Mesenteric fat pad (tissue), 1 donor: ENCODE results near the gene NEK6. TPM values are rescaled to one million over a fixed set of nuclear protein-coding genes. Genes with fewer than 3 reads are reported as not detected.
A peak's percentile ranks its signal among the peaks of the same experiment; 100 is the strongest.

ENCODE experiments used
- DNase-seq: peaks from one replicate; pipeline ENCODE4 v3.0.0-alpha.2; 2020; ENCODE audit warnings: low spot score
- total RNA-seq: library from RNA; stranded (reverse); fragmentation: NEBNext Ultra II Directional; extraction: Animal tissue kit (Norgen Biotek cat#: 25700); gene quantifications from one replicate; pipeline ENCODE4 v1.2.1, GENCODE V29; 2021
- donor health status: DM: yes; HTN: yes; CAD: no.

NEK6 gene
- total RNA-seq, 1 donor from 2014 or later = 97.9 TPM

- peak; percentile 78 for DNase-seq
These were observed 94.1 kb downstream of the NEK6 start for GRCh38 chr9:124351672-124352468.

GRCh38 chr9:124352616-124353015, 94.9 kb downstream of the NEK6 start:
- peak; percentile 77 for DNase-seq

GRCh38 chr9:124353166-124353768, 95.5 kb downstream of the NEK6 start:
- DNase-seq = peak; percentile 49

GRCh38 chr9:124353811-124354274, 96.1 kb downstream of the NEK6 start:
- peak; percentile 62 for DNase-seq

GRCh38 chr9:124354346-124355038, 96.7 kb downstream of the NEK6 start:
- DNase-seq = peak; percentile 30

GRCh38 chr9:124355039-124355940, 97.5 kb downstream of the NEK6 start:
- DNase-seq = no peak

- DNase-seq = no peak
These were observed 98.4 kb downstream of the NEK6 start for GRCh38 chr9:124355941-124356744.

- no peak for DNase-seq
These were observed 99.1 kb downstream of the NEK6 start for GRCh38 chr9:124356745-124357390.

- DNase-seq = no peak
These were observed 100.1 kb downstream of the NEK6 start for GRCh38 chr9:124357721-124358361.

GRCh38 chr9:124358631-124359030, 100.9 kb downstream of the NEK6 start:
- no peak for DNase-seq

- DNase-seq = no peak
These were observed 101.7 kb downstream of the NEK6 start for GRCh38 chr9:124359426-124359825.

- DNase-seq = no peak
These were observed 102.3 kb downstream of the NEK6 start for GRCh38 chr9:124359855-124360678.

- no peak for DNase-seq
These were observed 103.4 kb downstream of the NEK6 start for GRCh38 chr9:124361128-124361527.

- no peak for DNase-seq
These were observed 105.8 kb downstream of the NEK6 start for GRCh38 chr9:124363326-124364096.

GRCh38 chr9:124364141-124364540, 106.4 kb downstream of the NEK6 start:
- no peak for DNase-seq

GRCh38 chr9:124365036-124365435, 107.3 kb downstream of the NEK6 start:
- no peak for DNase-seq

- DNase-seq = no peak
These were observed 108.9 kb downstream of the NEK6 start for GRCh38 chr9:124366476-124367220.
